Smooth muscle cell (in vitro differentiated cells): ENCODE measurements around the gene EGFR. TPM values are rescaled to one million over a fixed set of nuclear protein-coding genes. Genes with fewer than 3 reads are reported as not detected.

Source experiments
- DNase-seq: peaks from one replicate; lab custom pipeline; 2025; ENCODE audit not compliant: unreplicated experiment; lab: John Stamatoyannopoulos, UW
- H2AFZ ChIP-seq: fragments of 200-600 bp; sonication (generic); 2 replicates; pipeline ENCODE4 v1.6.0; 2016; ENCODE audit warnings: antibody characterized with exemption, low read depth, mild to moderate bottlenecking
- H3F3A ChIP-seq: fragments of 200-600 bp; sonication (generic); 2 replicates; pipeline ENCODE4 v1.6.0; 2017; ENCODE audit warnings: antibody characterized with exemption, low read depth
- H3K27ac ChIP-seq: fragments of 200-600 bp; sonication (generic); 2 replicates; pipeline ENCODE4 v1.5.1; 2016; ENCODE audit warnings: low read depth, mild to moderate bottlenecking
- H3K27me3 ChIP-seq: fragments of 200-600 bp; sonication (generic); 2 replicates; pipeline ENCODE4 v1.6.1; 2016; ENCODE audit warnings: low read depth, mild to moderate bottlenecking
- H3K36me3 ChIP-seq: fragments of 200-600 bp; sonication (generic); 2 replicates; pipeline ENCODE4 v1.5.1; 2016; ENCODE audit warnings: low read depth
- H3K4me1 ChIP-seq: fragments of 200-600 bp; sonication (generic); 2 replicates; pipeline ENCODE4 v1.5.1; 2016; ENCODE audit warnings: low read depth
- H3K4me2 ChIP-seq: fragments of 200-600 bp; sonication (generic); 2 replicates; pipeline ENCODE4 v1.6.0; 2016; ENCODE audit warnings: mild to moderate bottlenecking
- H3K4me3 ChIP-seq: fragments of 200-600 bp; sonication (generic); 2 replicates; pipeline ENCODE4 v1.5.1; 2016; ENCODE audit warnings: mild to moderate bottlenecking
- H3K79me2 ChIP-seq: fragments of 200-600 bp; sonication (generic); 2 replicates; pipeline ENCODE4 v1.6.0; 2016; ENCODE audit warnings: low read depth, mild to moderate bottlenecking
- H3K9ac ChIP-seq: fragments of 200-600 bp; sonication (generic); 2 replicates; pipeline ENCODE4 v1.6.0; 2016; ENCODE audit warnings: low read depth
- H3K9me3 ChIP-seq: fragments of 200-600 bp; sonication (generic); replicated peaks from 2 replicates; pipeline ENCODE4 v1.5.1; 2016; ENCODE audit warnings: low read depth
- H4K20me1 ChIP-seq: fragments of 200-600 bp; sonication (generic); 2 replicates; pipeline ENCODE4 v1.6.0; 2016; ENCODE audit warnings: low read depth
- CTCF ChIP-seq: fragments of 200-600 bp; sonication (generic); IDR thresholded peaks from 2 replicates; pipeline ENCODE4 v1.5.1; 2017; ENCODE audit warnings: borderline replicate concordance, mild to moderate bottlenecking, antibody characterized with exemption; ENCODE audit not compliant: insufficient read depth, poor library complexity, severe bottlenecking
- WGBS: methylation state at CpG from one replicate; pipeline ENCODE4 v1.1.7; 2016; ENCODE audit warnings: low lambda C conversion rate; 5-methylcytosine and 5-hydroxymethylcytosine counted together
- polyA plus RNA-seq: library from polyadenylated mRNA; unstranded; fragments of >200 nt; fragmentation: Nextera tagmentation; extraction: Ambion mirVana; gene quantifications from 2 replicates; pipeline ENCODE4 v1.2.1, GENCODE V29; 2016
- total RNA-seq: library from RNA; depleted of rRNA; stranded (reverse); fragments of >200 nt; gene quantifications from 2 replicates; pipeline ENCODE4 v1.2.3, GENCODE V29; 2014

Gene EGFR
- total and polyA plus RNA-seq, 2 experiments from 2014 or later, result 9.0 to 31.1 TPM

GRCh38 chr7:55066524-55066923 is 47.7 kb downstream of the EGFR start:
- no peaks in the 10 kb centered on the region for H3K36me3 ChIP-seq
- H3K27me3 ChIP-seq, result no peaks in the 10 kb centered on the region
- no peak for TF ChIP-seq CTCF
- H4K20me1 ChIP-seq, result no peaks in the 10 kb centered on the region
- DNase-seq, result no peak
- peaks cover 6% of the 10 kb centered on the region for H3K79me2 ChIP-seq
- H3K9ac ChIP-seq, result peak overlapping the region; percentile 92
- H3K27ac ChIP-seq, result peak overlapping the region; percentile 99
- H3K4me1 ChIP-seq, result peaks cover 24% of the 10 kb centered on the region
- H3K9me3 ChIP-seq, result no peaks in the 10 kb centered on the region
- H3F3A ChIP-seq, result peaks cover 2% of the 10 kb centered on the region
- H3K4me3 ChIP-seq, result no peak overlapping the region
- H2AFZ ChIP-seq, result no peak overlapping the region
- 60% methylated on average over 7 of the region's 7 CpGs for WGBS
- peak overlapping the region; percentile 77 for H3K4me2 ChIP-seq

DNA sequence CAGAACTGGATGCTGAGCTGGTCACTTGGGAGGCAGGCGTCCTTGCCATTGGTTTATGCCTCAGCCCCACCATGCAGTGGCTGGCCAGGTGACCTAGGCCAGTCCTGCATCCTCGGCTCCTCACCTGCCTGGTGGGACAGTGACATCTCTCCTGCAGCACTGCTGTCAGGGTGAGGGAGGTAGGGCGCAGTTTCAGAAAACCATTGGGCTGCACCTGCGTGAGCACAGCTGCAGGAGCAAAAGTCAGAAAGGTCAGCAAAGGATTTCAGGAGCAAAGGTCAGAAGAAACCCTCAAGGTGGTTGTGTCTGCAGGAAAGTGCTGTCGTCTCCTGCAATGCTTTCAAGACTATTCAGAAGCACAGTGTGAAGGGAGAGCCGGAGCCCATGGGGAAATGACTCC is 48.1 kb downstream of the EGFR start:
- H3K4me2 ChIP-seq, result no peak overlapping the region
- H3K4me1 ChIP-seq, result peaks cover 24% of the 10 kb centered on the region
- H3F3A ChIP-seq, result peaks cover 2% of the 10 kb centered on the region
- no peak for TF ChIP-seq CTCF
- H3K27me3 ChIP-seq, result no peaks in the 10 kb centered on the region
- no peak overlapping the region for H3K4me3 ChIP-seq
- H3K79me2 ChIP-seq, result peaks cover 6% of the 10 kb centered on the region
- DNase-seq, result no peak
- H2AFZ ChIP-seq, result no peak overlapping the region
- H3K9ac ChIP-seq, result no peak overlapping the region
- no peaks in the 10 kb centered on the region for H3K9me3 ChIP-seq
- H4K20me1 ChIP-seq, result no peaks in the 10 kb centered on the region
- WGBS, result 96% methylated on average over 6 of the region's 6 CpGs
- H3K27ac ChIP-seq, result peak overlapping the region; percentile 99
- H3K36me3 ChIP-seq, result no peaks in the 10 kb centered on the region

- WGBS, result 98% methylated on average over 14 of the region's 14 CpGs
- peaks cover 24% of the 10 kb centered on the region for H3K4me1 ChIP-seq
- DNase-seq, result no peak
- H3K4me3 ChIP-seq, result no peak overlapping the region
- H3K36me3 ChIP-seq, result no peaks in the 10 kb centered on the region
- no peaks in the 10 kb centered on the region for H3K27me3 ChIP-seq
- no peak overlapping the region for H2AFZ ChIP-seq
- H4K20me1 ChIP-seq, result no peaks in the 10 kb centered on the region
- H3K4me2 ChIP-seq, result no peak overlapping the region
- H3K79me2 ChIP-seq, result peaks cover 6% of the 10 kb centered on the region
- H3K9me3 ChIP-seq, result no peaks in the 10 kb centered on the region
- H3K9ac ChIP-seq, result no peak overlapping the region
- peaks cover 2% of the 10 kb centered on the region for H3F3A ChIP-seq
- TF ChIP-seq CTCF, result no peak
- H3K27ac ChIP-seq, result no peak overlapping the region
Measured at GRCh38 chr7:55067748-55068147, 48.9 kb downstream of the EGFR start.

DNA sequence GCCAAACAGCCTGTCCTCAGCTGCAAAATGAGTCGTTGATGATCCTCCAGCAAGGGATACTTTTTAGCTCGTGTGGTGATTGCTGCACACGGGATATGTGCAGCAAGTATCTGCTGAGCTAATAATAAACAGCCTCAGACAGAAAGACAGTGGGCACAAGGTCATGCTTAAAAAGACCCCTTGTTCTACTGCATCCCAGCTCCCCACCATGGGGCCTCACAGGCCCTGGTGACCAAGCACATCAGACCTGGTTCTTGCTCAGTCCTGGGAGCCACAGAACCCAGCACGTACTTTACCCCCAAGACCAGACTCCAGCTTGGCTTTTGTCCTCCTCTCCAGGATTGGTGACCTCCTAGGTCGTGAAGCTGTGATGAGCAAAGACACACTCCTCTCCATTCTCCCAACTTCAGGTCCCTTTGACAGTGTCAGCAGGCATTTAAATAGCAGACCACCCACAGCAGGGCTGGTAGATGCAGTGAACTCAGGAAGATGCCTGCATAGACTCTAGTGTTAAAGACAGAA is 50.5 kb downstream of the EGFR start:
- Histone ChIP-seq H3K27me3 (no peaks in the 10 kb centered on the region), H3K9ac (no peak overlapping the region), H3F3A (peaks cover 7% of the 10 kb centered on the region), H2AFZ (no peak overlapping the region), H3K4me3 (no peak overlapping the region), H3K36me3 (no peaks in the 10 kb centered on the region), H4K20me1 (no peaks in the 10 kb centered on the region), H3K27ac (no peak overlapping the region), H3K4me2 (no peak overlapping the region), H3K4me1 (peaks cover 21% of the 10 kb centered on the region), H3K79me2 (no peaks in the 10 kb centered on the region), H3K9me3 (no peaks in the 10 kb centered on the region)
- TF ChIP-seq CTCF, result no peak
- no peak for DNase-seq
- WGBS, result 63% methylated on average over 5 of the region's 5 CpGs
